Esophagus squamous epithelium (tissue), 4 donors: Measurements from ENCODE around the gene RET.

Experiments used
- CTCF ChIP-seq, 6 experiments: fragments of 450-650 bp in 4 of 6; fragments of 200-600 bp in 2 of 6; sonication (generic) in 2 of 6; IDR thresholded peaks; one replicate each; pipeline ENCODE4 v1.5.1; 2016 to 2019; ENCODE audit warnings: antibody characterized with exemption in 6 of 6, mild to moderate bottlenecking in 4 of 6, moderate library complexity in 4 of 6
- POLR2A ChIP-seq, 4 donors: fragments of 450-650 bp; IDR thresholded peaks; one replicate each; pipeline ENCODE4 v1.6.1; 2017; ENCODE audit warnings: antibody characterized with exemption in 4 of 4, mild to moderate bottlenecking in 4 of 4, moderate library complexity in 3 of 4

- no peak for TF ChIP-seq CTCF (IDR thresholded peaks at IDR 0.05)
- no peak for TF ChIP-seq POLR2A (IDR thresholded peaks at IDR 0.05)
These were observed 58.2 kb downstream of the RET start for GRCh38 chr10:43135064-43135463.
